ENCODE data around the gene RASGRF2.

GRCh38 chr5:80919678-80920196 lies 40.4 kb upstream of the RASGRF2 start:
- TF ChIP-seq CTCF (IDR thresholded peaks at IDR 0.05) = no peak
- no peak for TF ChIP-seq POLR2A (IDR thresholded peaks at IDR 0.05)
- TF ChIP-seq EP300 (IDR thresholded peaks at IDR 0.05; ENCODE audit: low read depth) = no peak
- no peak for TF ChIP-seq POLR2AphosphoS5 (IDR thresholded peaks at IDR 0.05)

All from transverse colon (tissue), 4 donors.